ENCODE results near the gene SPP1. TPM values are rescaled to one million over a fixed set of nuclear protein-coding genes. Genes with fewer than 3 reads are reported as not detected.

The SPP1 gene
- total RNA-seq, 1 donor from 2014 or later: not detected

GRCh38 chr4:87971866-87972265, 3.6 kb upstream of the SPP1 start:
- H3K36me3 ChIP-seq (ENCODE audit: control insufficient read depth, insufficient read depth, low read length): no peaks in the 10 kb centered on the region
- no peak overlapping the region for H3K4me3 ChIP-seq (ENCODE audit: low read depth, low read length)
- H3K27me3 ChIP-seq (ENCODE audit: control insufficient read depth, insufficient read depth, low read length): no peaks in the 10 kb centered on the region
- no peak for FAIRE-seq
- DNase-seq (ENCODE audit: low read depth): no peak
- TF ChIP-seq CTCF (IDR thresholded peaks at IDR 0.05; ENCODE audit: insufficient read depth, low read length, severe bottlenecking): no peak

DNA sequence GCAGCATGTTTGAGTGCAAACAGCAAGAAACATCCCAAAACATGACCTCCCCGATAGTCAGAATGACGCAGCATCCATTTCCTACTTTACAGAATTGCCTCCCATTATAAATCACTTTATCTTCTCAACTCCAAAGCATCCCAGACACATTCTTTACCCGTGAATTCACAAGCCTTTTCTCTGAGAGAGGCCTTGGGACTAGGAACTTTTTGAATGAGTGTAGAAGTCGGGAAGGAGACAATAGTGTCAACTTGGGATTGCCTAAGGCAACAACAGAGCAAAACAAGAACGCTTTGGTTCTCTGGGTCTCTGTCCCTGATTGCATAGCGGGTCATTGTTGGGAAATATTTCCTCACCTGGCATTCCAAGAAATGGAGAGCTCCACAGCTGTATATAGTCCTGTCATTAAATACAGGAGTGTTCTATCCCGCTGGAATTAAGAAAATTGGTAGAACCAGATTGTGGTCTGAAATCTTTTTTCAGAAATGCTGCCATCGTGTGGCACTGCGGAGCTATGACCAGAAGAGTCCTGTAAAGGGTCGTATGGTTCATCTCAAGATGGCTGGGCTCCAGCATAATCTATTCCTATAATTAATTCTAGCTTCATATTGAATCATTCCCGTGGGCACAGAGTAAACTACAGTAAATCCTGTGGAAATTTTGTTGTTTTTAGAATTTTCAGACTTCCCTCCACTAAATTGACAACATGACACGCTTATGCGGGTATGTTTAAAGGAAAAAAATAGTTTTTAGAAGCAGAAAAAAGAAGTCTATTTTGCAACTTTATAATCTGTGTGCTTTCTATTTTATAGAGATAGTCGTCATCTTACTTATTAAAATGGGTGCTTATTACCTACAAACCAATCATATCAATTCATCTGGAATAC, 2.0 kb upstream of the SPP1 start:
- no peak for FAIRE-seq
- H3K27me3 ChIP-seq (ENCODE audit: control insufficient read depth, insufficient read depth, low read length): peaks cover 2% of the 10 kb centered on the region
- no peak overlapping the region for H3K4me3 ChIP-seq (ENCODE audit: low read depth, low read length)
- peak; percentile 61 for DNase-seq (ENCODE audit: low read depth)
- no peaks in the 10 kb centered on the region for H3K36me3 ChIP-seq (ENCODE audit: control insufficient read depth, insufficient read depth, low read length)
- TF ChIP-seq CTCF (IDR thresholded peaks at IDR 0.05; ENCODE audit: insufficient read depth, low read length, severe bottlenecking): peak; percentile 62

DNA sequence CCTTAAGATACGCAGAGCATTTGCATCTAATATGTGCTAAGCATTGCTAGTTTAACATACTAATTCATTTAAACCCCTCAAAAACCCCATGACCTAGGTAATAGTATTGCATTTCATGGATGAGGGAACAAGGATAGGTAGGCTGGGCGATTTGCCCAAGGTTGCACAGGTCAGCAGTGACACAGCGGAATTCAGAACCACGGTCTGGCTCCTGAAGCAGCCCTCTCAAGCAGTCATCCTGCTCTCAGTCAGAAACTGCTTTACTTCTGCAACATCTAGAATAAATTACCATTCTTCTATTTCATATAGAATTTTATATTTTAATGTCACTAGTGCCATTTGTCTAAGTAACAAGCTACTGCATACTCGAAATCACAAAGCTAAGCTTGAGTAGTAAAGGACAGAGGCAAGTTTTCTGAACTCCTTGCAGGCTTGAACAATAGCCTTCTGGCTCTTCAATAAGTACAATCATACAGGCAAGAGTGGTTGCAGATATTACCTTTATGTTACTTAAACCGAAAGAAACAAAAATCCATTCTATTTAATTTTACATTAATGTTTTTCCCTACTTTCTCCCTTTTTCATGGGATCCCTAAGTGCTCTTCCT, 555 bp upstream of the SPP1 start:
- FAIRE-seq (no peak), DNase-seq (ENCODE audit: low read depth) (peak; percentile 28)
- Histone ChIP-seq H3K27me3 (ENCODE audit: control insufficient read depth, insufficient read depth, low read length) (peaks cover 2% of the 10 kb centered on the region), H3K36me3 (ENCODE audit: control insufficient read depth, insufficient read depth, low read length) (no peaks in the 10 kb centered on the region), H3K4me3 (ENCODE audit: low read depth, low read length) (no peak overlapping the region)
- no peak for TF ChIP-seq CTCF (IDR thresholded peaks at IDR 0.05; ENCODE audit: insufficient read depth, low read length, severe bottlenecking)

- FAIRE-seq: no peak
- H3K4me3 ChIP-seq (ENCODE audit: low read depth, low read length): no peak overlapping the region
- H3K27me3 ChIP-seq (ENCODE audit: control insufficient read depth, insufficient read depth, low read length): peaks cover 2% of the 10 kb centered on the region
- no peaks in the 10 kb centered on the region for H3K36me3 ChIP-seq (ENCODE audit: control insufficient read depth, insufficient read depth, low read length)
- DNase-seq (ENCODE audit: low read depth): no peak
- TF ChIP-seq CTCF (IDR thresholded peaks at IDR 0.05; ENCODE audit: insufficient read depth, low read length, severe bottlenecking): no peak
These were observed 2.2 kb downstream of the SPP1 start for GRCh38 chr4:87977521-87978278.

GRCh38 chr4:87978681-87979080, 3.2 kb downstream of the SPP1 start:
- Histone ChIP-seq H3K36me3 (ENCODE audit: control insufficient read depth, insufficient read depth, low read length) (no peaks in the 10 kb centered on the region), H3K4me3 (ENCODE audit: low read depth, low read length) (no peak overlapping the region), H3K27me3 (ENCODE audit: control insufficient read depth, insufficient read depth, low read length) (peaks cover 2% of the 10 kb centered on the region)
- FAIRE-seq: no peak
- no peak for TF ChIP-seq CTCF (IDR thresholded peaks at IDR 0.05; ENCODE audit: insufficient read depth, low read length, severe bottlenecking)
- peak; percentile 43 for DNase-seq (ENCODE audit: low read depth)

Data from bronchial epithelial cell (primary cell).